NCI-H82 treated with DMSO at 0.1 percent for 48 hours (cell line): Measurements from ENCODE around the gene SUPT7L.
A peak's percentile ranks its signal among the peaks of the same experiment; 100 is the strongest.
"Not testable (repeated sequence)": the region's sequence is repeated elsewhere in the genome, so short reads cannot be mapped to it uniquely, and the experiment has no call there.

ENCODE experiments used
- DNase-seq: peaks from one replicate; lab custom pipeline; 2025; ENCODE audit not compliant: unreplicated experiment; lab: John Stamatoyannopoulos, UW

The SUPT7L gene

DNA sequence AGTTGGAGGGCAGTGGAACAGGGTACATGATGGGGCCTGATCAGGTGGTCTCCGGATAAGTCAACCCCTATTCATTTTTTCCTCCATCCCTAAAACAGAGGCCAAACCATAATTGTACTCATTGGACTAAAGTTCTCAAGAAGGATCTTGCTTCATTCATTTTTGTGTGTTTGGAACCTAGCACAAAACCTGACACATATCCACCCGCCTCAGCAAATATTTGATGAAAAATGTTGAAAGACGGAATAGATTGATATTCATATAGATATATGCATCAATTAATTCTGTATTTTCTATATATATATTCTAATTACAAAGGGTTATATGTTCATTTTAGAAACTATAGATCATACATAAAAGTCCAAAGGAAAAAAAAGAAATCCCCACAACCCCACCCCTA is 22.2 kb upstream of the SUPT7L start:
- no peak for DNase-seq

- not testable (repeated sequence) for DNase-seq
Measured at GRCh38 chr2:27685006-27685405, 21.6 kb upstream of the SUPT7L start.

DNA sequence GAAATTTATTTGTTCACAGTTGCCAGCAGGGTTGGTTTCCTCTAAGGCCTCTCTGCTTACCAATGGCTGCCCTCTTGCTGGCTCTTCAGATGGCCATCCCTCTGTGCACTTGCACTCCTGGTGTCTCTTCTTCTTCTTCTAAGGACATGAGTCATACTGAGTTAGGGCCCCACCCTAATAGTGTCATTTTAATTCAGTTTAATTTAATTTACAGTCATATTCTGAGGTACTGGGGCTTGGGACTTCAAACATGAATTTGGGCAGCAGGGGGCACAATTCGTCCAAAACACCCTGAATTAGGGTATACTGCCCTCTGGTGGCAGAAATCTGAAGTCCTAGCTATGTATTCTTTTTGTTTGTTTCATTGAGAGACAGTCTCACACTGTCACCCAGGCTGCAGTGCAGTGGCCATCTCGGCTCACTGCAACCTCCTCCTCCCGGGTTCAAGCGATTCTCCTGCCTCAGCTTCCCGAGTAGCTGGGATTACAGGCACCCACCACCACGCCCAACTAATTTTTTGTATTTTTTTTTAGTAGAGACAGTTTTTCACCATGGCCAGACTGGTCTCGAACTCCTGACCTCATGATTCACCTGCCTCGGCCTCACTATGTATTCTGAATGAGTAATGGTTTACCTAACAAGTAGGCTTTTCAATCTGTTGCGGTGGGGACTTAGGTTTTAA is 20.1 kb upstream of the SUPT7L start:
- peak; percentile 91 for DNase-seq

- DNase-seq, result not testable (repeated sequence)
Measured at GRCh38 chr2:27682334-27682771, 18.9 kb upstream of the SUPT7L start.

GRCh38 chr2:27681841-27682240 is 18.4 kb upstream of the SUPT7L start:
- no peak for DNase-seq

GRCh38 chr2:27680571-27680970 is 17.2 kb upstream of the SUPT7L start:
- DNase-seq, result no peak

DNA sequence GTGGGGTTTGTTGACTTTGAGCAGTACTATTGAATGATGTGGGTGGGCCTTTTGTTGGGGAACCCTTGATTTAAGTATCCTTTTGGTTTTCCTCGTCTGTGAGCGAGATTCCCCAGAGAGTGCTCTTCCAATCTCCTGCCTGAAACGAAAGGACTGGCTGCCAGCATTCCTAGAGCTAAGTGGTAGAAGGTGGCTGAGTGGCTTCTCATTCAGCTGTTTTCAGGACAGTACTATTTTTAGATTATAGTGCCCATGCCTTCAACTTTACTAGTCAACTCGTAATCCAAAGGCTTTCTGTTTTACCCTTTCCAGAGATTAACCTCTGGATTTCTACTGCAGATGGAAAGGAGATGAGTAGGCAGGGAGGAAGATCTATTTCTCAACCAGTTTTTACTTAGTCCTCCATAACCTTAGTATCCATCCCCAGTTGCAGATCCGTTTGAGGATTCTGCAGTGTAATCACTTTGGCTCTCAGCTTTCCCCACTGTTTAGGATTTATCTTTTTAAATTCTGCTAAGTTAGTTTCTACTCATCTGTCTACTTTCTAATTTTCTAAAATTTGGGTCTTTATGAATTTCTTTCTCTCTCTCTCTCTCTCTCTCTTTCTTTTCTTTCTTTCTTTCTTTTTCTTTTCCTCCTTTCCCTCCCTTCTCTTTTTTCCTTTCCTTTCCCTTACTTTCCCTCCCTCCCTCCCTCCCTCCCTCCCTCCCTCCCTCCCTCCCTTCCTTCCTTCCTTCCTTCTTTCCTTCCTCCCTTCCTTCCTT is 9.5 kb upstream of the SUPT7L start:
- no peak for DNase-seq

DNA sequence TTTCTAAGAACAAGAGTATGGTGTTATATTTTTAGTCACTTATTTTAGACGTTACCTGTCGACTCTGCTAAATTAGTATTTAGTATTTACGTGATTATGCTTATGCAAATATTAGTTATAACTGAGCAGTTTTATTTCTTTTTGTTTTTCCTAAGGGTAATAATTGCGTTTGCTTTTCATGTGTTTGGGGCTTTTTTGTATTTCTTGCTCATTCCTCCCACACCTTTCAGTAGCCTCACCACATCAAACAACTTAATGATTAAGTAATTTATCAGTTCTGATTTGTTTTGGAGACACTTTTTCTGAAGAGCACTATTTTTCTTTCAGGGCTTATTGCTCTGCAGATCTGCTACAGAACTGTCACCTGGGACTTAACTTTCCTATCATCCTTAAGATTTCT is 7.8 kb upstream of the SUPT7L start:
- no peak for DNase-seq

- no peak for DNase-seq
Measured at GRCh38 chr2:27667446-27667845, 4.0 kb upstream of the SUPT7L start.

DNA sequence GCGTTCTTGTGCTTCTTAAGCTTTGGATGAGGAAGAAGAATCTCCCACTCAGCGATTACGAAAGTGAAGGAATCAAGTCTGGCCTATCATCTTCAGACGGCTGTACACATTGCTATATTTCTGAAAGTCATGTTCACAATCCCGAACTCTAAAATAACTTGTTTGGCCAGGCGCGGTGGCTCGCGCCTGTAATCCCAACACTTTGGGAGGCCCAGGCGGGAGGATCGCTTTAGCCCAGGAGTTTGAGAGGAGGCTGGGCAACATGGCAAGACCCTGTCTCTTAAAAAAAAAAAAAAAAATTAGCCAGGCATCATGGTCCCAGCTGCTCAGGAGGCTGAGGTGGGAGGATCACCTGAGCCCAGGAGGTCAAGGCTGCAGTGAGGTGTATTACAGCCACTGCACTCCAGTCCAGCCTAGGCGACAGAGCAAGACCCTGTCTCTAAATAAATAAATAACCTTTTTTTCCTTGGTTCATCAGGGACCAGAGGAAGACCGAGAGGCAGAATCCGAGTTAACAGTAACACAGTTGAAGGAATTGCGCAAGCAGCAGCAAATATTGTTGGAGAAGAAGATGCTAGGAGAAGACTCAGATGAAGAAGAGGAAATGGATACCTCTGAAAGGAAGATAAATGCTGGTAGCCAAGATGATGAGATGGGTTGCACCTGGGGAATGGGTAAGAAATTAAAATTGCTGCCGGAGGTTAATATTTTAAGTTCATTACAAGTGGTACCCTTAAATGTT is 1.4 kb upstream of the SUPT7L start:
- no peak for DNase-seq

DNA sequence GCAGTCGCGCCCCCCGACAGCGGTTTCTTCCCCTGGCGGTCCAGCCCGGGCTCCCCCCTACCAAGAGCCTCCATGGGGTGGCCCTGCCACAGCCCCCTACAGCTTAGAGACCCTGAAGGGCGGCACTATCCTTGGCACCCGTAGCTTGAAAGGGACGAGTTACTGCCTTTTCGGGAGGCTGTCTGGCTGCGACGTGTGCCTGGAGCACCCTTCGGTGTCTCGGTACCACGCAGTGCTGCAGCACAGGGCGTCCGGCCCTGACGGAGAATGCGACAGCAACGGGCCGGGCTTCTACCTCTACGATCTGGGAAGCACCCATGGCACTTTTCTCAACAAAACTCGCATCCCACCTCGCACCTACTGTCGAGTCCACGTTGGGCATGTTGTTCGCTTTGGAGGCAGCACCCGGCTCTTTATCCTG is 750 bp upstream of the SUPT7L start:
- no peak for DNase-seq

DNA sequence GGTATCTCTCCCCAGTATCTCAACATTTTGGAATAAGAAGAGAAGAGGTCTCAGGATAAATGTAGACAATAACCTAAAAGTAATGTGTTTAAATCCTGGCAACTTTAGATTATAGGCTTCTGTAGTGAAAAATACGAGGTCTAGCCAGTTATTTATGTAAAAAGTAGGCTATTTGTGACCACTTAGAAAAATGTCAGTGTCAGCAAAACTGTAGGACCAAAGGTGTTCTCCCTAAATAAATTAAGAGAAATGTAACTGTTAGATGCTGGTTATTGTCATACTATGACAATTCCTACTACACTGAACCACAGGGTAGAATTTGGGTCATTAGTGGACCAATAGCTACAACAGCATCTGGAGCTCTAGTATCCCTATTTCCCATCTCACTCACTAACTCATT is 2.0 kb downstream of the SUPT7L start:
- DNase-seq, result no peak

DNA sequence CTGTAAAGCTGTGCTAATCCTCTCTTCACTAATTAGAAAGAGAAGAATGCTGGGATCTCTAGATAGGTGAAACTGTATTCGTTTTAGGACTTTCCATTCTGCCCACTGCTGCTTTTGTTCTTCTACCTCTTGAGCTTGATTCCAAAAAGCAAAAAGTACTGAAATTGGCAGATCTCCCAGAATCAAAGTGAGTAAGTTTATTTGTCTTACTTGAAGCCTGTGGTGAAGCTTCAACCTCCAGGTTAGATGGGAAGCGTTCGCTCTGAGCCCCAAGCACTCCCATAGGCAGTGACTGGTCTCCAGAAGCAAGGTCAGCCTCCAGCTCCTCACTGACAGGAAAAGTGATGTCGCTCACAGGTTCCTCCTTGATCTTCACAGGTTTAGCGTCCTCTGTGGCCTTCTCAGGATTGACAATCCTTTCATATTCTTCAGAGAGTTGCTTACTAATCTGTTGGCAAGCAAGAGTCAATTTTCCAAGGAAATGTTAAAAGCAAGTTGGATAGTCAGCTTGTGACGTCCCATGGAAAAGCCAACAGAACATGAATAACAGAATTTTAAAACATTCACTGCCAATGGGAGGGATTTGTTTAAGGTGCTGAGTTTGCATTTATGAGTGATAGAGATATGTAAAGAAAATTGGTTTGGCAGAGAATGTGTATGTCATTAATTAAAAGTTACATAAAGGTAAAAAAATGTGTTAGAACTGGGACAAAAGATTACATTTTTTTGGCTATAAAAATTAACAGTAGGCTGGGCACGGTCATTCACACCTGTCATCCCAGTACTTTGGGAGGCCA is 8.1 kb downstream of the SUPT7L start:
- peak; percentile 88 for DNase-seq

- DNase-seq, result no peak
Measured at GRCh38 chr2:27653397-27653796, 10.0 kb downstream of the SUPT7L start.

GRCh38 chr2:27652790-27653189 is 10.6 kb downstream of the SUPT7L start:
- no peak for DNase-seq

- DNase-seq, result no peak
Measured at GRCh38 chr2:27652341-27652740, 11.1 kb downstream of the SUPT7L start.

- DNase-seq, result peak; percentile 39
Measured at GRCh38 chr2:27651056-27651455, 12.4 kb downstream of the SUPT7L start.

- no peak for DNase-seq
Measured at GRCh38 chr2:27647737-27648136, 15.7 kb downstream of the SUPT7L start.

- no peak for DNase-seq
Measured at GRCh38 chr2:27647289-27647688, 16.1 kb downstream of the SUPT7L start.

GRCh38 chr2:27645197-27645596 is 18.2 kb downstream of the SUPT7L start:
- DNase-seq, result no peak

- no peak for DNase-seq
Measured at GRCh38 chr2:27640722-27641245, 22.6 kb downstream of the SUPT7L start.
